Sigmoid colon (tissue), 7 donors: ENCODE results near the gene TMEFF2. TPM values are rescaled to one million over a fixed set of nuclear protein-coding genes. Genes with fewer than 3 reads are reported as not detected.

Source experiments
- DNase-seq: peaks from one replicate; pipeline ENCODE4 v3.0.0-alpha.2; 2019
- H3K27ac ChIP-seq, 4 donors: fragments of 200-600 bp; sonication (generic); one replicate each; pipeline ENCODE4 v1.5.1; 2016 to 2019; ENCODE audit warnings: mild to moderate bottlenecking in 1 of 4
- H3K27me3 ChIP-seq, 3 donors: fragments of 200-600 bp; sonication (generic); one replicate each; pipeline ENCODE4 v1.5.1; 2019; ENCODE audit warnings: mild to moderate bottlenecking in 1 of 3
- H3K36me3 ChIP-seq, 4 donors: fragments of 200-600 bp; sonication (generic); one replicate each; pipeline ENCODE4 v1.5.1; 2016 to 2019
- H3K4me1 ChIP-seq, 4 donors: fragments of 200-600 bp; sonication (generic); one replicate each; pipeline ENCODE4 v1.5.1; 2017 to 2019
- H3K4me3 ChIP-seq, 4 donors: fragments of 200-600 bp; sonication (generic); one replicate each; pipeline ENCODE4 v1.5.1; 2017 to 2019; ENCODE audit warnings: mild to moderate bottlenecking in 2 of 4, moderate library complexity in 1 of 4
- H3K9me3 ChIP-seq, 4 donors: fragments of 200-600 bp in 3 of 4; sonication (generic) in 3 of 4; one replicate each; pipeline versions ENCODE4 v1.5.1 to v1.6.1; 2013 to 2019
- CTCF ChIP-seq, 4 experiments: fragments of 450-650 bp in 3 of 4; fragments of 200-600 bp in 1 of 4; IDR thresholded peaks; one replicate each; pipeline ENCODE4 v1.5.1; 2016 to 2019; ENCODE audit warnings: antibody characterized with exemption in 4 of 4, mild to moderate bottlenecking in 3 of 4, moderate library complexity in 2 of 4
- EP300 ChIP-seq, 4 donors: sonication (generic); formaldehyde crosslinking; IDR thresholded peaks; one replicate each; pipeline ENCODE4 v1.6.1; 2017; ENCODE audit warnings: antibody characterized with exemption in 4 of 4
- POLR2A ChIP-seq, 2 donors: fragments of 450-650 bp; IDR thresholded peaks; one replicate each; pipeline ENCODE4 v1.6.1; 2016; ENCODE audit warnings: antibody characterized with exemption in 2 of 2, mild to moderate bottlenecking in 2 of 2, moderate library complexity in 2 of 2
- POLR2AphosphoS5 ChIP-seq, 4 donors: sonication (generic); formaldehyde crosslinking; IDR thresholded peaks; one replicate each; pipeline ENCODE4 v1.6.1; 2017; ENCODE audit warnings: antibody characterized with exemption in 4 of 4
- WGBS, 2 donors: extraction: QIAGEN DNeasy Blood & Tissue Kit; methylation state at CpG; one replicate each; pipeline ENCODE4 v1.1.7; 2013; 5-methylcytosine and 5-hydroxymethylcytosine counted together
- intact Hi-C: fragments of 100-400 bp; cut with DNase I; formaldehyde crosslinking; loops from one replicate; pipeline ENCODE4 v1.15.1; 2023
- polyA plus RNA-seq, 3 donors: library from polyadenylated mRNA; stranded (reverse); fragments of 200-250 nt; gene quantifications; one replicate each; pipeline ENCODE4 v1.2.3, GENCODE V29; 2013
- total RNA-seq, 4 donors: library from RNA; depleted of rRNA; stranded (reverse); fragments of >200 nt; gene quantifications; one replicate each; pipeline ENCODE4 v1.1.0, GENCODE V29; 2016
- donor health status: healthy with polysubstance abuse.
- donor health status: Bipolar disorder and iron deficiency.
- donor health status: healthy.

TMEFF2 gene
- total and polyA plus RNA-seq, 7 donors = 0.16 to 1.4 (median 0.32) TPM; not detected in 1

- Histone ChIP-seq H3K4me1 (no peaks in the 10 kb centered on the region), H3K36me3 (no peaks in the 10 kb centered on the region), H3K27ac (no peak overlapping the region), H3K9me3 (no peaks in the 10 kb centered on the region), H3K4me3 (no peak overlapping the region), H3K27me3 (no peaks in the 10 kb centered on the region)
- TF ChIP-seq POLR2A (IDR thresholded peaks at IDR 0.05) (no peak), CTCF (IDR thresholded peaks at IDR 0.05) (no peak), POLR2AphosphoS5 (IDR thresholded peaks at IDR 0.05) (no peak), EP300 (IDR thresholded peaks at IDR 0.05) (no peak)
- DNase-seq = no peak
- intact Hi-C loops = no loop called here
Observed at GRCh38 chr2:192099742-192100141, 95.0 kb downstream of the TMEFF2 start.

GRCh38 chr2:192098814-192099491 lies 95.8 kb downstream of the TMEFF2 start:
- no peaks in the 10 kb centered on the region for H3K36me3 ChIP-seq
- DNase-seq = no peak
- WGBS, 2 donors = 86 to 92% methylated on average over 2 of the region's 2 CpGs
- no peaks in the 10 kb centered on the region for H3K4me1 ChIP-seq
- no peaks in the 10 kb centered on the region for H3K9me3 ChIP-seq
- no peak overlapping the region for H3K27ac ChIP-seq
- TF ChIP-seq CTCF (IDR thresholded peaks at IDR 0.05) (no peak), EP300 (IDR thresholded peaks at IDR 0.05) (no peak), POLR2AphosphoS5 (IDR thresholded peaks at IDR 0.05) (no peak), POLR2A (IDR thresholded peaks at IDR 0.05) (no peak)
- intact Hi-C loops = no loop called here
- H3K4me3 ChIP-seq = no peak overlapping the region
- no peaks in the 10 kb centered on the region for H3K27me3 ChIP-seq

GRCh38 chr2:192091476-192091875 lies 103.3 kb downstream of the TMEFF2 start:
- Histone ChIP-seq H3K27me3 (no peaks in the 10 kb centered on the region), H3K4me3 (no peak overlapping the region), H3K9me3 (no peaks in the 10 kb centered on the region), H3K36me3 (no peaks in the 10 kb centered on the region), H3K4me1 (peaks cover 0 to 6% (median 3%) of the 10 kb centered on the region in 4 donors), H3K27ac (no peak overlapping the region)
- WGBS, 2 donors = 14 to 36% methylated on average over 1 of the region's 1 CpG
- intact Hi-C loops = no loop called here
- TF ChIP-seq EP300 (IDR thresholded peaks at IDR 0.05) (no peak), CTCF (IDR thresholded peaks at IDR 0.05) (no peak), POLR2AphosphoS5 (IDR thresholded peaks at IDR 0.05) (no peak), POLR2A (IDR thresholded peaks at IDR 0.05) (no peak)
- no peak for DNase-seq

- Histone ChIP-seq H3K4me1 (peaks cover 0 to 6% (median 3%) of the 10 kb centered on the region in 4 donors), H3K27ac (no peak overlapping the region), H3K27me3 (no peaks in the 10 kb centered on the region), H3K36me3 (no peaks in the 10 kb centered on the region), H3K4me3 (no peak overlapping the region), H3K9me3 (no peaks in the 10 kb centered on the region)
- DNase-seq = no peak
- TF ChIP-seq CTCF (IDR thresholded peaks at IDR 0.05) (no peak), POLR2AphosphoS5 (IDR thresholded peaks at IDR 0.05) (no peak), EP300 (IDR thresholded peaks at IDR 0.05) (no peak), POLR2A (IDR thresholded peaks at IDR 0.05) (no peak)
- 25 to 62% methylated on average over 7 of the region's 7 CpGs for WGBS, 2 donors
- intact Hi-C loops = no loop called here
Observed at GRCh38 chr2:192090911-192091310, 103.8 kb downstream of the TMEFF2 start.
